NK-92 (cell line): ENCODE results near the gene ATAD2B.
"Not testable (repeated sequence)": the region's sequence is repeated elsewhere in the genome, so short reads cannot be mapped to it uniquely, and the experiment has no call there.

Experiments
- DNase-seq: peaks from one replicate; lab custom pipeline; 2025; ENCODE audit not compliant: unreplicated experiment; lab: John Stamatoyannopoulos, UW

Gene ATAD2B

GRCh38 chr2:23751747-23752265, 175.1 kb downstream of the ATAD2B start:
- no peak for DNase-seq

- no peak for DNase-seq
Measured at GRCh38 chr2:23746141-23746863, 180.6 kb downstream of the ATAD2B start.

GRCh38 chr2:23745726-23746105, 181.2 kb downstream of the ATAD2B start:
- DNase-seq, result no peak

GRCh38 chr2:23745068-23745725, 181.7 kb downstream of the ATAD2B start:
- no peak for DNase-seq

GRCh38 chr2:23736783-23737182, 190.1 kb downstream of the ATAD2B start:
- DNase-seq, result not testable (repeated sequence)

GRCh38 chr2:23734416-23734815, 192.5 kb downstream of the ATAD2B start:
- no peak for DNase-seq

GRCh38 chr2:23723029-23723428, 203.9 kb downstream of the ATAD2B start:
- DNase-seq, result not testable (repeated sequence)

GRCh38 chr2:23722255-23722654, 204.7 kb downstream of the ATAD2B start:
- no peak for DNase-seq

GRCh38 chr2:23721454-23721826, 205.5 kb downstream of the ATAD2B start:
- no peak for DNase-seq

GRCh38 chr2:23720705-23721453, 206.0 kb downstream of the ATAD2B start:
- DNase-seq, result no peak

GRCh38 chr2:23719716-23720115, 207.2 kb downstream of the ATAD2B start:
- no peak for DNase-seq

- no peak for DNase-seq
Measured at GRCh38 chr2:23718931-23719700, 207.8 kb downstream of the ATAD2B start.

- no peak for DNase-seq
Measured at GRCh38 chr2:23713351-23713750, 213.6 kb downstream of the ATAD2B start.

GRCh38 chr2:23712756-23713151, 214.2 kb downstream of the ATAD2B start:
- DNase-seq, result no peak

- DNase-seq, result no peak
Measured at GRCh38 chr2:23711979-23712755, 214.8 kb downstream of the ATAD2B start.

- no peak for DNase-seq
Measured at GRCh38 chr2:23709311-23709710, 217.6 kb downstream of the ATAD2B start.

- no peak for DNase-seq
Measured at GRCh38 chr2:23708771-23709170, 218.2 kb downstream of the ATAD2B start.

GRCh38 chr2:23707096-23707495, 219.8 kb downstream of the ATAD2B start:
- DNase-seq, result no peak

- DNase-seq, result no peak
Measured at GRCh38 chr2:23706613-23707078, 220.3 kb downstream of the ATAD2B start.
